HepG2 (cell line): ENCODE measurements around the gene MYCBP2. TPM values are rescaled to one million over a fixed set of nuclear protein-coding genes. Genes with fewer than 3 reads are reported as not detected.
A peak's percentile ranks its signal among the peaks of the same experiment; 100 is the strongest.

ENCODE experiments used
- CBX5 ChIP-seq: sonication (generic); formaldehyde crosslinking; IDR thresholded peaks from 2 replicates; pipeline ENCODE4 v1.4.0; 2020; ENCODE audit warnings: missing genetic modification reagents, borderline replicate concordance
- CREB1 ChIP-seq, 2 experiments: fragments of 450-650 bp in 1 of 2; IDR thresholded peaks; 2 replicates each; pipeline ENCODE4 v1.6.1; 2016 to 2017; ENCODE audit warnings: control low read depth in 1 of 2, mild to moderate bottlenecking in 1 of 2, missing compliant biosample characterization in 1 of 2, missing genetic modification characterization in 1 of 2
- CSRNP1 ChIP-seq: sonication (generic); formaldehyde crosslinking; IDR thresholded peaks from 2 replicates; pipeline ENCODE4 v1.8.1; 2023; ENCODE audit warnings: mild to moderate bottlenecking, missing genetic modification reagents
- ETS1 ChIP-seq: sonication (generic); formaldehyde crosslinking; IDR thresholded peaks from 2 replicates; pipeline ENCODE4 v1.4.0; 2020; ENCODE audit warnings: missing genetic modification reagents
- FOXA3 ChIP-seq: IDR thresholded peaks from 2 replicates; pipeline ENCODE4 v1.6.1; 2016; ENCODE audit warnings: missing genetic modification reagents, missing compliant biosample characterization
- MAX ChIP-seq: IDR thresholded peaks from 2 replicates; pipeline ENCODE4 v1.6.1; 2012; ENCODE audit warnings: inconsistent platforms
- PHB2 ChIP-seq: fragments of 450-650 bp; IDR thresholded peaks from 2 replicates; pipeline ENCODE4 v1.6.1; 2018; ENCODE audit not compliant: partially characterized antibody
- REST ChIP-seq, 2 experiments: IDR thresholded peaks; 2 replicates each; pipeline ENCODE4 v1.6.1; 2011 to 2012; ENCODE audit warnings: low read length in 2 of 2, borderline replicate concordance in 1 of 2, low read depth in 1 of 2, mild to moderate bottlenecking in 1 of 2, moderate library complexity in 1 of 2
- RFXAP ChIP-seq: sonication (generic); formaldehyde crosslinking; IDR thresholded peaks from 2 replicates; pipeline ENCODE4 v1.4.0; 2020; ENCODE audit warnings: missing genetic modification reagents, borderline replicate concordance
- SIN3B ChIP-seq: fragments of 150-350 bp; IDR thresholded peaks from 2 replicates; pipeline ENCODE4 v1.6.1; 2014; ENCODE audit warnings: low read length
- SKI ChIP-seq: fragments of 450-650 bp; IDR thresholded peaks from one replicate; pipeline ENCODE4 v1.6.1; 2018; ENCODE audit warnings: mild to moderate bottlenecking; ENCODE audit not compliant: partially characterized antibody
- SP4 ChIP-seq: sonication (generic); formaldehyde crosslinking; IDR thresholded peaks from 2 replicates; pipeline ENCODE4 v1.8.1; 2023; ENCODE audit warnings: mild to moderate bottlenecking, missing genetic modification reagents
- TEAD2 ChIP-seq: sonication (generic); formaldehyde crosslinking; IDR thresholded peaks from 2 replicates; pipeline ENCODE4 v1.9.0; 2021; ENCODE audit warnings: missing genetic modification reagents
- ZBTB37 ChIP-seq: sonication (generic); formaldehyde crosslinking; IDR thresholded peaks from 2 replicates; pipeline ENCODE4 v1.4.0; 2020; ENCODE audit warnings: mild to moderate bottlenecking, missing genetic modification reagents
- ZMAT5 ChIP-seq: sonication (generic); formaldehyde crosslinking; IDR thresholded peaks from 2 replicates; pipeline ENCODE4 v1.5.0; 2020; ENCODE audit warnings: mild to moderate bottlenecking, low read depth, missing genetic modification reagents, borderline replicate concordance
- ZNF224 ChIP-seq: sonication (generic); formaldehyde crosslinking; IDR thresholded peaks from 2 replicates; pipeline ENCODE4 v1.5.0; 2020; ENCODE audit warnings: mild to moderate bottlenecking, missing genetic modification reagents
- ZNF704 ChIP-seq: sonication (generic); formaldehyde crosslinking; IDR thresholded peaks from 2 replicates; pipeline ENCODE4 v1.8.1; 2023; ENCODE audit warnings: mild to moderate bottlenecking, inconsistent platforms, moderate library complexity, missing genetic modification reagents, borderline replicate concordance
- ZNF766 ChIP-seq: sonication (generic); formaldehyde crosslinking; IDR thresholded peaks from 2 replicates; pipeline ENCODE4 v1.5.0; 2020; ENCODE audit warnings: missing genetic modification reagents, borderline replicate concordance
- polyA plus RNA-seq, 8 experiments: library from polyadenylated mRNA; depleted of rRNA in 3 of 8; stranded (reverse) in 7 of 8; unstranded in 1 of 8; fragments of >200 nt; fragmentation: Illumina TruSeq in 4 of 8; extraction: Trizol in 4 of 8; gene quantifications; 2 replicates each; pipeline versions ENCODE4 v1.2.1 to v1.2.3, GENCODE V29; 2011 to 2016; ENCODE audit warnings: low read depth in 4 of 8, missing spikeins in 1 of 8, mixed read lengths in 1 of 8; ENCODE audit not compliant: insufficient read depth in 1 of 8
- total RNA-seq, 5 experiments: library from RNA; depleted of rRNA; stranded (reverse); fragments of >200 nt; fragmentation: Illumina TruSeq; extraction: Trizol; gene quantifications; 2 replicates each; pipeline ENCODE4 v1.2.3, GENCODE V29; 2016; ENCODE audit warnings: low read depth in 1 of 5

MYCBP2 gene
- total and polyA plus RNA-seq, 2 of the 13 experiments (the other 11 are each of a cell fraction or from before 2014, with no cell fraction given) = 16.3 to 35.3 TPM

- no peak for TF ChIP-seq REST (IDR thresholded peaks at IDR 0.05; ENCODE audit: borderline replicate concordance in 1 of 2, low read depth in 1 of 2, low read length in 2 of 2)
- TF ChIP-seq CREB1 (IDR thresholded peaks at IDR 0.05) = no peak
- TF ChIP-seq CREB1 (CRISPR knock-in tag; IDR thresholded peaks at IDR 0.05) = peak; percentile 74
- TF ChIP-seq PHB2 = no peak
- TF ChIP-seq SIN3B = no peak
- TF ChIP-seq SKI = no peak
- no peak for TF ChIP-seq ZMAT5 (CRISPR knock-in tag)
- 0 out of 2 replicates have a peak, but pooled peaks have one; percentile 15 for TF ChIP-seq RFXAP (CRISPR knock-in tag)
- TF ChIP-seq ZBTB37 (CRISPR knock-in tag) = peak; percentile 32; the same call in 1 of the 2 replicates
- no peak for TF ChIP-seq ZNF224 (CRISPR knock-in tag)
- TF ChIP-seq MAX = peak; percentile 85
- no peak; the same call in 1 of the 2 replicates for TF ChIP-seq SP4 (CRISPR knock-in tag)
- no peak for TF ChIP-seq ZNF704 (CRISPR knock-in tag)
- no peak for TF ChIP-seq ZNF766 (CRISPR knock-in tag)
- peak; percentile 21; the same call in 1 of the 2 replicates for TF ChIP-seq CBX5 (CRISPR knock-in tag)
- TF ChIP-seq CSRNP1 = no peak
- no peak for TF ChIP-seq TEAD2 (CRISPR knock-in tag)
- TF ChIP-seq ETS1 (CRISPR knock-in tag) = no peak
- no peak; the same call in 1 of the 2 replicates for TF ChIP-seq FOXA3 (CRISPR knock-in tag)
Observed at GRCh38 chr13:77329133-77329910, 2.4 kb upstream of the MYCBP2 start (continued).
